DMS 273 (cell line): ENCODE measurements around the gene HPCAL1.
A peak's percentile ranks its signal among the peaks of the same experiment; 100 is the strongest.
"Not testable (repeated sequence)": the region's sequence is repeated elsewhere in the genome, so short reads cannot be mapped to it uniquely, and the experiment has no call there.

Experiments
- DNase-seq: peaks from one replicate; lab custom pipeline; 2025; ENCODE audit not compliant: unreplicated experiment; lab: John Stamatoyannopoulos, UW

Gene HPCAL1

DNA sequence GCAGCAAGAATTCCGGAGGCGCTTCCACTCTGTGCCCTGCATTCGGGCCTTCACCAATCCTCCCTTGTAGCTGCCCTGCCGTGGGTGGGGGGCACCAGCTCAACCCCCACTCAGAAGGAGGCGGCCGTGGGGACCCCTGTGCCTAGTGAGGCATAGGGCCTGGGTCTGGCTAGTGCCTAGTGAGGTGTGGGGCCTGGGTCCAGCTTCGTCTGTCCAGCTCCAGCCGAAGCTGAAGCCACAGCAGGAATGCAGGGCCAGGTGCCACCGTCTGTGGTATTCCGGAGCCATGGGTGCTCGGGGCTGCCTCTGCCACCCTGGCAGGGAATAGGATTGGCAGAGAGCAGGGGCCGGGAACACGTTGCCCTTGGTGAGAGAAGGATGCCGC is 133.1 kb downstream of the HPCAL1 start:
- DNase-seq: no peak

DNA sequence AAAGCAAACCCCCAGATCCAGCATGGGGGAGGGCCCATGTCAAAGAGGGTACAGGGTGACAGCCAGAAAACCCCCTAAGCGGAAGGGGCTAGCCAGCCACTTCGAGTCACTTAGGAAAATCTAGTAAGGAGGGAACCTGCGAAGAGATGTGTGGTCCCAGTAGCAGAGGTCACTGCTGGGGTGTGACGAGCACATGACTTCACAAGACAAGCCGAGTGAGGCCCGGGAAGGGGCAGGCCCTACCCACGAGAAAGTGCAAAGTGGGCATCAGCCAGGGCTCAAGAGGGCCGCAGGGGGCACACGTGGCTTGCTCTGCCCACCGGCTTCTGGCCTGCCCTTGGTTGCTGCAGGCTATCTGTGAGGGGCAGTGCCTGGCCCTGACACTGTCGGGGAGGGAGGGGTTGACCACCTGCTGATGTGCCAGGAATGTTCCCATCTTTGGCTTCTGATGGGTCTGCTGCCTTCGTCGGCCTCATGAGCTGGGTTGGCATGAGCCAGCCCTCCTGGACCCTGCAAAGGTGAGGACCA is 133.9 kb downstream of the HPCAL1 start:
- no peak for DNase-seq

DNA sequence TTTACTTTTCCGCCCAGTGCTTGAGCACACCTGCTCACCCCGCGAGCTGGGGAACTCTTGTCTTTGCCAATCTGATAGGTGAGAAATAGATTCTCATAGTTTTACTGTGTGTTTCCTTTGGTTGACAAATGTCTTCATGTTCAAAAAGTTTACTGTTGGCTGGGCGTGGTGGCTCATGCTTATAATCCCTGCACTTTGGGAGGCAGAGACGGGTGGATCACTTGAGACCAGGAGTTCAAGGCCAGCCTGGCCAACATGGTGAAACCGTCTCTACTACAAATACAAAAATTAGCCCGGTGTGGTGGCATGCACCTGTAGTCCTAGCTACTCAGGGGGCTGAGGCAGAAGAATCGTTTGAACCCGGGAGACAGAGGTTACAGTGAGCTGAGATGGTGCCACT is 135.1 kb downstream of the HPCAL1 start:
- DNase-seq: no peak

GRCh38 chr2:10438688-10439087 is 136.0 kb downstream of the HPCAL1 start:
- peak; percentile 52 for DNase-seq

DNA sequence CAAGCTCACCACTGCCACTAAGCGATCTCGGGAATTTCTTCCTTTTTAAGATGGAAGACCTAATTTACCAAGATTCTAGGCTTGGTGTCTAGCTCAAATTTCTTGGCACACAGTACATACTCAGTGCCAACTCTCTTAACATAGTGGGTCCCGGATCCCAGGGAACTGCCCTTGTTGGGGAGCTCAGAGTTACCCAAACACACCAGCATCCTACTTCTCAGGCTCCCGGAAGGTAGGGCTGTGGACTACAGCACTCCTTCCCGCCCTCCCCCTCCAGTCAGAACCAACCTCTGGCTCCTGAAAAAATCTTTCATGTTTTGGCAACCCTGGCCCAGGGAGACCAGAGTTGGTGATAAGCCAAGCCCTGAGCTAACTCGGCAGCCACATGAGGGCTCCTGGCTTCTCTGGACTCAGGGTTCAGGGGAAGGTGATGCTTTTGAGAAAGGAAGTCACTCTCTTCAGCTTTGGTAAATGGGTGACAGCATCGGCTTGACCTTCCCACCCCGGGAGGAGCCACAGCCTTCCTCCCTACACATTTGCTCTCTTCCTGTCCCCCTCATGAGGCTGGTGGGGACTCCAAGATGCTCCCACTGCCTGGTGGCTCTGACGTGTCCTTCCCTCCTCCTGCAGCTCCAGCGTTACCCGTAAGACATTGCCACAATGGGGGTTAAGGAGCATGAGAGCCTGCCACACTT is 136.6 kb downstream of the HPCAL1 start:
- DNase-seq: peak; percentile 68

DNA sequence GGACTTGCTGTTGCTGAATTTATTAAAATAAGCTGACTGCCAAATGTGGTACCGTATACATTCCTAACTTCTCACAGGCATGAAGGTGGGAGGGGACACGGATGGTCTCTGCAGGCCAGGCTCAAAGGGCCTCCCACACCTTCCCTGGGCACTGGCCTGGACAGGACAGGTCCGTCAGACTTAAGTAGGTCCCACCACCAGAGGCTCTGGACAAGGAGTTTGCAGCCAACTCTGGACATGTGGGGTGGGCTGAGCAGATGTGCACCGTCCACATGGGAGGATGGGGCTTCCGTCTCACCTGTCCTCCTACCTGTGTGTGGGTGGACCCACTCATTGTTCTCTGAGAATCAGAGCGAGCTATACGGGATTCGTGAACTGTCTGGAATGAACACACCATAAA is 137.3 kb downstream of the HPCAL1 start:
- DNase-seq: no peak

DNA sequence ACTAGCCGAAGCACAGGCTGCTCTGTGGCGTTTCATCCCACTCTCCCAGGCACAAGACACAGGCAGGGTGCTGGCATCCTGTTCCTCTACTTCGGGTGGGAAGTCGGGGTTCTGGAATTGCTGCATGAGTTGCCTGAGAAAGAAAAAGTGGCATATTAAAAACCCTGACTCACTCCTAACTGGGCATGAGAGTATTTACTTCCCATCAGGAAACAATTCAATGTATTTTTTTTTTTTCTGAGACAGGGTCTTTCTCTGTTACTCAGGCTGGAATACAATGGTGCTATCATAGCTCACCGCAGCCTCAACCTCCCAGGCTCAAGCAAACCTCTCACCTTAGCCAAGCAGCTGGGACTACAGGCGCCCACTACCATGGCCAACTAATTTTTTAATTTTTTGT is 138.0 kb downstream of the HPCAL1 start:
- DNase-seq: no peak

DNA sequence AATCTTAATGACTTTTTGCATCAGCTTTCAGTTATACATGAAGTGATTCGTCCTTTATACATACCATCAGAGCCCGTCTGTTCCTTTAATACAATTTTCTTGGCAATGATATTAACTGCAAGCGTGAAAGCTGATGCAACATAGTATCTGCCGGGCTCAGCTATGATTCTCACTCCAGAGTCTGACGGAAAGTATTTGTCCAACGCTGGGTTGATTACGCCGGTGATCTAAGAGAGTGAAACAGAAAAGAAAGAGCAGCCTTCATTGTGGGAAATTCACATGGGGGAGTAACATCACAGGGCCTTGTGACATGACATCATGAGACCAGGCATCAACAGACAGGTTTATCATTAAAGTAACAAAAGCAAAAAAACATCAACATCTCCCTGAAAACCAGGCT is 139.2 kb downstream of the HPCAL1 start:
- DNase-seq: no peak

GRCh38 chr2:10442469-10443126 is 139.9 kb downstream of the HPCAL1 start:
- DNase-seq: not testable (repeated sequence)

- no peak for DNase-seq
Observed at GRCh38 chr2:10444463-10444862, 141.8 kb downstream of the HPCAL1 start.

- peak; percentile 31 for DNase-seq
Observed at GRCh38 chr2:10446631-10447030, 143.9 kb downstream of the HPCAL1 start.

DNA sequence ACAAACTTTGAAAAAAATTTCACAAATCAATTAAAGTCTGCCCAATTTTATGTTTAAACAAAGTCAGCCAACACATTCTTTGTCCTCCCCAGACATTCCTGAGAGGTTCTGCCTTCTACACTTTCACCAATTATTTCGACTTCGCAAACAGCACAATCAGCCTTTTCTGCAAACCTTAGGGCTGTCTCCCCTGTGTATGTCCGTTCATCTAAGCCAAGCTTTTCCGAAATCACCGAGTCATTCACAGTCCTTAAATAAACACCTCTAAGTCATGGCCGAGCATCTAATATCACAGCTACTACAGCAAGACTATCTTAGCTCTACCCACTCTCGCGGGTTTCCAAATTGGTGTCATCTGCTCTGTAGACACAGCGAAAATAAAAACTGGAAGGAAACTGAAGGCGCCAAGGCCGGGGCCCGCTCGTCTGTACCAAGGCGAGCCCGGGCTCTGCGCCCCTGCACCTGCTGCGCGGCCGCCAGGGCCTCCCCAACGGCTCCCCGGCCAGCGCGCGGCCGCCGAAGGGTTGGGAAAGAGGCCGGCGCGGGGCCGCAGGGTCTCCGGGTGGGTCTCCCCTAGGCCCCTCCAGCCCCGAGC is 144.7 kb downstream of the HPCAL1 start:
- DNase-seq: peak; percentile 72

- peak; percentile 99 for DNase-seq
Observed at GRCh38 chr2:10447895-10448575, 145.3 kb downstream of the HPCAL1 start, which contains the start of gene ODC1. TSS of gene ODC1 (minus strand) at chr2:10448327. CDS start at chr2:10445032, 3,295 bp downstream.

DNA sequence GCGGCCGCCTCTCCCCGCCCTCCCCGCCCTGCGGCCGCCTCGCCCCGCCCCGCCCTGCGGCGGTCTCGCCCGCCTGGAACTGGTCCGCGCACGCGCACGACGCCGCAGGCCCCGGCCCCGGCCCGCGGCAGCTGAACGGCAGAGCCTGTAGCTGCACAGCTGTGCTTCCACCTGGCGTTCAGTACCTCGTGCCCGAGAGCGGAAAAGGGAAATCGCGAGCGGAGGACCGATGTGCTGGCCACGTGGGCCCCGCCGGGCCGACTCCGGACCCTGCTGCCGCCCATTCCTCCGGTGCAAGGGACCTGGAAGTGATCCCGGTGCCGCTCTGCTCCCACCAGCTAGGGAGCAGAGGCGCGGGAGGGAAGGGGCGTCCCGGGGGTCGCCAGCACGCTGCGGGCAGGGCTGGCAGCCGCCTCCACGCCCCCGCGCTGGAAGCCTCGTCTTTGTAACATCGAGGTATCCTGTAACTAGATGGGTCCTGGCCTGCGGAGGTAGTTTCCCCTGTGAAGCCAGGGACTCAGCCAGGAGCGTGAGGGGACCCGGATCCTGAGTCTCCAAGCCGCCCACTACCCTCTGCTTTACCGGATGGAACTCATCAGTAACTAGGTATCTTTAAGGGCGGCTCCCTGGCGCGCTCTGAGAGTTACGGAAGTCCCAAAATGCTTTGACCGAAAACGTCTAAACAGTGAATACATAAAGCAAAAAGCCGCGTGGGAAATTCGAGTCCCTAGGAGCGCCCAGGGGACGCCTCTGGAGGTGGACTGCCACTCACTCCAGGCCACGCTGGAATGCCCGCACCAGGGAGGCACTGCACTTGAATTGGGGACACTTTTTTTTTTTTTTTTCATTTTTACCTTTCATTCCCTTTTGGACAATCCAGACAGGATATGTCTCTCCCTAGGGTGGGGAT is 146.1 kb downstream of the HPCAL1 start:
- peak; percentile 99 for DNase-seq

DNA sequence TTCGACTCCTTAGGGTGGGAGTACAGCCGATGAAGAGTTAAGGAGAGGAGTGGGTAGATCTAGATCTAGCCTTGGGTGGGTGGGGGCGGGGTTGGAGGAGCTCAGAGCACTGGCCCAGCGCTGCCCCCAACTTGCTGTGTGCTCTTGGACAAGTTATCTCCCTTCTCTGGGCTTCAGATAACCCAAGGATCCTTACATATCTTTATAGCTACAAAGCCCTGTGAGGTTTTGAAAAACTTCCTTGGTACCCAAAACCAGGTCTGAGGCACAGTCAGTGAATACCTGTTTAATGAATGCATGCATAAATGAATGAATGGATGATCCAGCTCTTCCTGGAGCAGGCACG is 146.8 kb downstream of the HPCAL1 start:
- no peak for DNase-seq

DNA sequence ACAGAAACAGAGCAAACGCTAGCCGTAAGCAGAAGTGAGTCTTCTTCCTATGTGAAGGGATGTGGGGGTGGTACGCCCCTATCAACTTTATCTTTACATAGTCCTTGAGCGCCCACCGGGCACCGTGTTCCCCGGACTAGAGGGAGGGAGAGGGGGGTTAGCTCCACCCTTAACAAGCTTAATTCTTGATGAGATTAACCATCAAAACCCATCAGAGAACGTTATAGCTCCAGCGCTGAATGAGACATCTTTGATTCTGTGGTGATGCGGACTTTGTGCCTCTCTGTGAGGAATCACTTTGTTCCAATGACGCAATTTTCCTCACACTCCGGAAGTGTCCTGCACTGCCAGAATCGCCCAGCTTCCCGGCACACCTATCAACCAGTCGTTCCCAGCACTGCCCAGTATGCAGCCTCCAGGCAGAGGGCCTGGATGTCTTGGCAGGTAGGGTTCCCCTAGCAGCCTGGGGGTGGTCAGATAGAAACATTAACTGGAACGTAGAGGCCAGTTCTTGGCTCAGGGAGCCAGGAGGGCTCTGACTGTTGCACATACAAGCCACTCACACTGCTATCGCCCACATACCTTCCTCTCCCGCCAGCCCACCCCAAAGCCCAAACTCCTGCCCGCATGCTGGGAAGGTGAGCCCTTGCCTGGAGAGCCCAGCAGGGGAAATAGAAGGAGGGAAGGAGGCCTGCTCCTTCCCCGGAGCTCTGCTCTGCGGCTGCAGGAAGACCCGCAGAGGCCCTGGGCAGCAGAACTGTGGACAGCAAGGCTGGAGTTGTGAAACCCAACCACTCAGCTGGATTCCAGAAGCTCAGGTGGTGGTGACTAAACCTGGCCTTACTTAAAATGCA is 147.4 kb downstream of the HPCAL1 start:
- no peak for DNase-seq

- DNase-seq: no peak
Observed at GRCh38 chr2:10451819-10452218, 149.1 kb downstream of the HPCAL1 start.

- peak; percentile 80 for DNase-seq
Observed at GRCh38 chr2:10452312-10452711, 149.6 kb downstream of the HPCAL1 start.
